ENCODE data around the gene XRN1.

GRCh38 chr3:142278451-142278850 is 169.4 kb downstream of the XRN1 start:
- no peak for TF ChIP-seq CTCF (IDR thresholded peaks at IDR 0.05)
- TF ChIP-seq POLR2A (IDR thresholded peaks at IDR 0.05): no peak
